Measurements from ENCODE around the gene PIGS. TPM values are rescaled to one million over a fixed set of nuclear protein-coding genes. Genes with fewer than 3 reads are reported as not detected.

PIGS gene
- total and polyA plus RNA-seq, 4 donors, result 7.3 to 29.5 (median 13.3) TPM

GRCh38 chr17:28573040-28573380 is 1.7 kb upstream of the PIGS start:
- no peak for DNase-seq (ENCODE audit: low spot score)

DNA sequence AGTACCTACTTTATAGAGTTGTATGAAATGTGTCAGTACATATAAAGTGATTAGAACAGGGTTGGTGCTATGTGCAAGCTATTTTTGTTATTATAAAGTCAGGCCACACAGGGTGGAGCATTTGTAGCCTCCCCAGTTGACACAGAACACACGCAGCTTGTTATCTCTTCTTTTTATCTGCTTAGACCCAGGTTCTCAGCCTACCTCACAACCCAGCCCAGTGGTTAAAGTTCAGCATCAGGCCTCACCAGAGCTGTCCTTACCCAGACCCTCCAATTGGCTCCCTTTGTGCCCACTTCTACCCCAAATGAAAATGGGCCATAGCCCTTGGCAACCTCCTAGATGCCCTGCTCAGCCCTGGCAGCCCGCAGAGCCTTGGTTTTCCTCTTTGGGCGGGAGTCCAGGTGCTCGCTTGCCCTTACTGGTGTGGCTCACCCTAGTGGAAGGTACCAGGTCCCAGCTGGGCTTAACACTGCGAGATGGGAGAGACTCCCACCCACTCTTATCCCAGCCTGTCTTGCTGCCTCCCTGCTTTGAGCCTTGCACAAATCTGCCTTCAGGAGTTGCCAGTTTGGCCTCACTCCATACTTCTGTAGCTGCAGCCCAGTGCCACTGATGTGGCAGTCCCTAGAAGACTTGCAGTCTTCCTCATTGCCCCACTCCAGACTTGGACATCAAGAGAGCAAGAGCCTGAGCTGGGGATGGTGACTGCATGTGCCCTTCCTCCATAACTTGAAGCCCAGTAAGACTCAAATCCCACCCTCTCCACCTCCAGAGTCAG is 1.1 kb upstream of the PIGS start:
- Histone ChIP-seq H3K4me1 (ENCODE audit: control insufficient read depth in 4 of 4, insufficient read depth in 4 of 4, low read length in 3 of 4) (peaks cover 14 to 36% (median 28%) of the 10 kb centered on the region in 4 donors), H3K27ac (ENCODE audit: low read depth in 1 of 2, low read length in 2 of 2) (peak overlapping the region; percentile 72 to 89), H3K36me3 (ENCODE audit: control insufficient read depth in 4 of 4, insufficient read depth in 3 of 4, low read depth in 1 of 4, low read length in 3 of 4) (peaks cover 0 to 3% (median 0%) of the 10 kb centered on the region in 4 donors), H3K9ac (ENCODE audit: low read depth in 1 of 2, low read length in 2 of 2) (no peak overlapping the region), H3K9me3 (ENCODE audit: control insufficient read depth in 4 of 4, low read length in 3 of 4) (no peaks in the 10 kb centered on the region), H3K4me3 (ENCODE audit: low read depth in 1 of 3, low read length in 3 of 3) (no peak overlapping the region), H3K27me3 (ENCODE audit: control insufficient read depth in 4 of 4, insufficient read depth in 4 of 4, low read length in 3 of 4) (no peaks in the 10 kb centered on the region)
- DNase-seq (ENCODE audit: low spot score), result no peak
- WGBS, result 69% methylated on average over 5 of the region's 5 CpGs
- TF ChIP-seq SP1 (IDR thresholded peaks at IDR 0.05) (peak; percentile 25), YY1 (IDR thresholded peaks at IDR 0.05) (no peak), HNF4A (conservative IDR thresholded peaks at IDR 0.05) (peak in 1 of 2 donors; percentile 25)

More at GRCh38 chr17:28573040-28573380, 1.7 kb upstream of the PIGS start:
- no peaks in the 10 kb centered on the region for H3K9me3 ChIP-seq (ENCODE audit: control insufficient read depth in 4 of 4, low read length in 3 of 4)
- no peak overlapping the region for H3K9ac ChIP-seq (ENCODE audit: low read depth in 1 of 2, low read length in 2 of 2)
- peaks cover 18 to 39% (median 32%) of the 10 kb centered on the region in 4 donors for H3K4me1 ChIP-seq (ENCODE audit: control insufficient read depth in 4 of 4, insufficient read depth in 4 of 4, low read length in 3 of 4)
- TF ChIP-seq RAD21 (IDR thresholded peaks at IDR 0.05) (no peak), NR2F2 (IDR thresholded peaks at IDR 0.05) (no peak), TAF1 (conservative IDR thresholded peaks at IDR 0.05) (no peak), RXRA (IDR thresholded peaks at IDR 0.05) (no peak), GABPA (IDR thresholded peaks at IDR 0.05 in 1 of 2, conservative IDR thresholded peaks at IDR 0.05 in 1 of 2) (no peak), YY1 (IDR thresholded peaks at IDR 0.05) (no peak)
- TF ChIP-seq, protein P1, sequence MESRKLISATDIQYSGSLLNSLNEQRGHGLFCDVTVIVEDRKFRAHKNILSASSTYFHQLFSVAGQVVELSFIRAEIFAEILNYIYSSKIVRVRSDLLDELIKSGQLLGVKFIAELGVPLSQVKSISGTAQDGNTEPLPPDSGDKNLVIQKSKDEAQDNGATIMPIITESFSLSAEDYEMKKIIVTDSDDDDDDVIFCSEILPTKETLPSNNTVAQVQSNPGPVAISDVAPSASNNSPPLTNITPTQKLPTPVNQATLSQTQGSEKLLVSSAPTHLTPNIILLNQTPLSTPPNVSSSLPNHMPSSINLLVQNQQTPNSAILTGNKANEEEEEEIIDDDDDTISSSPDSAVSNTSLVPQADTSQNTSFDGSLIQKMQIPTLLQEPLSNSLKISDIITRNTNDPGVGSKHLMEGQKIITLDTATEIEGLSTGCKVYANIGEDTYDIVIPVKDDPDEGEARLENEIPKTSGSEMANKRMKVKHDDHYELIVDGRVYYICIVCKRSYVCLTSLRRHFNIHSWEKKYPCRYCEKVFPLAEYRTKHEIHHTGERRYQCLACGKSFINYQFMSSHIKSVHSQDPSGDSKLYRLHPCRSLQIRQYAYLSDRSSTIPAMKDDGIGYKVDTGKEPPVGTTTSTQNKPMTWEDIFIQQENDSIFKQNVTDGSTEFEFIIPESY (IDR thresholded peaks at IDR 0.05), result no peak
- H3K36me3 ChIP-seq (ENCODE audit: control insufficient read depth in 4 of 4, insufficient read depth in 3 of 4, low read depth in 1 of 4, low read length in 3 of 4), result peaks cover 0 to 3% (median 1%) of the 10 kb centered on the region in 4 donors
- no peak overlapping the region for H3K27ac ChIP-seq (ENCODE audit: low read depth in 1 of 2, low read length in 2 of 2)
- no peak overlapping the region for H3K4me3 ChIP-seq (ENCODE audit: low read depth in 1 of 3, low read length in 3 of 3)
- no peaks in the 10 kb centered on the region for H3K27me3 ChIP-seq (ENCODE audit: control insufficient read depth in 4 of 4, insufficient read depth in 4 of 4, low read length in 3 of 4)

DNA sequence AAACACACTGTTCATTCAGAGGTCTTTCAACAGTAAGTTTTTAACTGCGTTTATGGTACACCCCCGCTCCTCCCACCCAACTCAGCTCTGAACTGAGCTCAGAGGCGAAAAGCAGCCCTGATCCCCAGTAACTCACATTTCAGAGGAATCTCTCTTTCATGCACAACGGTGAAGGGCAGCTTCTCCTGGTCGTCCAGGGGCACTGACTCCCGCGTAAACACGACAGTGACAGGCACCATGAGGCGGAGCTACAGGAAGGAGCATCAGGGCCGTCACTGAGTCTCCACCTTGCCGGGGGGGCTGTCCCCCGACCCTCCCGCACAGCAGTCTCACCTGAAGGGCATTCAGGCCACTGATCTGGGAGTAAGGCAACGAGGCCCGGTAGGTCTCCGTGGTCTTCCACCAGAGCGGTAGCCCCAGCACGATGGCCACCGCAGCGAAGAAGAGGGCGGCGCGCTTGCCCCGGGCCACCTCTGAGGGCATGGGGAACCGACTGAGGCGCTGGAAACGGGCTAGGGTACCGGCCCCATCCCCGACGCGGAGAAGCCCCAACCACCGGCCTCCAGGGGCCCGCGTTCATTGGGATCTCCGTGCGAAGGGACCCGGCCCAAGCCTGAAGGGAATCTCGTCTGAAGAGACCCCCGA is 486 bp downstream of the PIGS start:
- H3K9ac ChIP-seq (ENCODE audit: low read depth in 1 of 2, low read length in 2 of 2), result peak overlapping the region; percentile 82 to 86
- H3K4me3 ChIP-seq (ENCODE audit: low read depth in 1 of 3, low read length in 3 of 3), result peak overlapping the region; percentile 90 to 99 (median 91)
- no peaks in the 10 kb centered on the region for H3K27me3 ChIP-seq (ENCODE audit: control insufficient read depth in 4 of 4, insufficient read depth in 4 of 4, low read length in 3 of 4)
- TF ChIP-seq RXRA (IDR thresholded peaks at IDR 0.05), result no peak
- TF ChIP-seq, protein P2, sequence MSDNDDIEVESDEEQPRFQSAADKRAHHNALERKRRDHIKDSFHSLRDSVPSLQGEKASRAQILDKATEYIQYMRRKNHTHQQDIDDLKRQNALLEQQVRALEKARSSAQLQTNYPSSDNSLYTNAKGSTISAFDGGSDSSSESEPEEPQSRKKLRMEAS (IDR thresholded peaks at IDR 0.05), result peak; percentile 43
- WGBS, result under 1% methylated on average over 39 of the region's 39 CpGs
- no peaks in the 10 kb centered on the region for H3K9me3 ChIP-seq (ENCODE audit: control insufficient read depth in 4 of 4, low read length in 3 of 4)
- peaks cover 0 to 4% (median 2%) of the 10 kb centered on the region in 4 donors for H3K36me3 ChIP-seq (ENCODE audit: control insufficient read depth in 4 of 4, insufficient read depth in 3 of 4, low read depth in 1 of 4, low read length in 3 of 4)
- peak; percentile 59 for DNase-seq (ENCODE audit: low spot score)
- peaks cover 10 to 25% (median 20%) of the 10 kb centered on the region in 4 donors for H3K4me1 ChIP-seq (ENCODE audit: control insufficient read depth in 4 of 4, insufficient read depth in 4 of 4, low read length in 3 of 4)
- H3K27ac ChIP-seq (ENCODE audit: low read depth in 1 of 2, low read length in 2 of 2), result peak overlapping the region; percentile 72 to 89
